ENCODE results near the gene ACTR8.

The ACTR8 gene

GRCh38 chr3:53819163-53819868, 62.6 kb downstream of the ACTR8 start:
- no peak for TF ChIP-seq CTCF (IDR thresholded peaks at IDR 0.05; ENCODE audit: low read depth, low read length)
- no peak overlapping the region for H3K4me3 ChIP-seq (ENCODE audit: low read depth, low read length)

DNA sequence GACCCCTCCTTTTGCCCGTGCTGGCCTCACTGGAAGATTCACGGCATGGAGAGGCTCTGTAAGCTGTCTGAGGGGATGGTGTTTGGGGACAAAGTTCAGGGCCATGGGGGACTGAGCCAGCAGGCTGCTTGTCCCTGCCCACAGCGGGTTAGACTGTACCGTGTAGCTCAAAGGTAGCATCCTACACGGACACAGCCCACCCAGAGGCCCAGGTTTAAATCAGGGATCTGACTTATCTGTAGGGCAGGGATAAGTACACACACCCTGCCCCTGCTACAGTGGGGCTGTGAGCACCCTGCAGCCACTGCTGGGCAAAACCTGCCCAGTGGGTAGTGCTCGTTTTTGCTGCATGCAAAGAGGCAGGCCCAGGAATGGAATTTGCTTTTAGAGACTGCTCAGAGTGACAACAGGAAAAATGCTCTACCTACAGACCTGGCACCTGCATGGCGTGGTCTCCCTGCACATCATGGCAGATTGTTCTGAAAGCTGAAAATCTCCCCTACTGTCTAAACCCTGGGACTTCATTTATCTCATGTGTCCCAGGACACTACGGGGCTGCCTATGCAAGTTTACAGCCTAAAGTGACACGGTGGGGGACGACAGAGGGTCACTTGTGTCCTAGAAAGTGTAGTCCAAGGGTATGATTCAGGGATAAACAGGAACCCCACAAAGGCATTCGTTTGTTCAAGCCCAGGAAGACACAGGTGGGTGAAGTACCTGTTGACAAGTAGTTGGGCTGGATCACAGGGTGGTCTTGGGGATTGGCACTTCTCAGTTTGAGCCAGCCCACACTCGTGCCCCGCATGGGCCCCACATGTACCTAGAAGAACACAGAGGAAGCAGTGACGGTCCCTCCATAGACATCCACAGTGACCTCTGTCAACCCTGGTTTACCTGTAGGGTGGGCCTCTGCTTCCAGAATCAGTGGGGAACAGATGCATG, 63.5 kb downstream of the ACTR8 start:
- H3K4me3 ChIP-seq (ENCODE audit: low read depth, low read length), result no peak overlapping the region
- TF ChIP-seq CTCF (IDR thresholded peaks at IDR 0.05; ENCODE audit: low read depth, low read length), result no peak

GRCh38 chr3:53817809-53818208, 64.1 kb downstream of the ACTR8 start:
- no peak overlapping the region for H3K4me3 ChIP-seq (ENCODE audit: low read depth, low read length)
- TF ChIP-seq CTCF (IDR thresholded peaks at IDR 0.05; ENCODE audit: low read depth, low read length), result no peak

- no peak for TF ChIP-seq CTCF (IDR thresholded peaks at IDR 0.05; ENCODE audit: low read depth, low read length)
- H3K4me3 ChIP-seq (ENCODE audit: low read depth, low read length), result no peak overlapping the region
Observed at GRCh38 chr3:53817211-53817610, 64.7 kb downstream of the ACTR8 start.
